Ishikawa (cell line): ENCODE results near the gene ZFR2.

Experiments used
- CEBPB ChIP-seq: IDR thresholded peaks from 2 replicates; pipeline ENCODE4 v1.6.1; 2012
- CREB1 ChIP-seq: IDR thresholded peaks from 2 replicates; pipeline ENCODE4 v1.6.1; 2012; ENCODE audit warnings: low read depth
- EGR1 ChIP-seq: IDR thresholded peaks from 2 replicates; pipeline ENCODE4 v1.6.1; 2012
- EP300 ChIP-seq: IDR thresholded peaks from 2 replicates; pipeline ENCODE4 v1.6.1; 2012; ENCODE audit warnings: borderline replicate concordance
- FOXM1 ChIP-seq: IDR thresholded peaks from 2 replicates; pipeline ENCODE4 v1.6.1; 2012; ENCODE audit warnings: low read depth, borderline replicate concordance
- MAX ChIP-seq: IDR thresholded peaks from 2 replicates; pipeline ENCODE4 v1.6.1; 2012
- NFIC ChIP-seq: IDR thresholded peaks from 2 replicates; pipeline ENCODE4 v1.6.1; 2012
- RAD21 ChIP-seq: IDR thresholded peaks from 2 replicates; pipeline ENCODE4 v1.6.1; 2012; ENCODE audit warnings: low read depth
- REST ChIP-seq: IDR thresholded peaks from 2 replicates; pipeline ENCODE4 v1.6.1; 2012; ENCODE audit warnings: low read depth, mild to moderate bottlenecking
- TAF1 ChIP-seq: IDR thresholded peaks from 2 replicates; pipeline ENCODE4 v1.6.1; 2012; ENCODE audit warnings: low read depth, mild to moderate bottlenecking
- TCF12 ChIP-seq: IDR thresholded peaks from 2 replicates; pipeline ENCODE4 v1.6.1; 2012; ENCODE audit warnings: low read depth
- TEAD4 ChIP-seq: IDR thresholded peaks from 2 replicates; pipeline ENCODE4 v1.6.1; 2012
- USF1 ChIP-seq: IDR thresholded peaks from 2 replicates; pipeline ENCODE4 v1.6.1; 2012
- YY1 ChIP-seq: IDR thresholded peaks from 2 replicates; pipeline ENCODE4 v1.6.1; 2012; ENCODE audit warnings: low read depth
- ZBTB7A ChIP-seq: IDR thresholded peaks from 2 replicates; pipeline ENCODE4 v1.6.1; 2012; ENCODE audit warnings: low read depth

Gene ZFR2

GRCh38 chr19:3893509-3894179 lies 24.8 kb upstream of the ZFR2 start:
- no peak for TF ChIP-seq TCF12
- TF ChIP-seq RAD21 = no peak
- TF ChIP-seq REST = no peak
- TF ChIP-seq CEBPB = no peak
- no peak for TF ChIP-seq EGR1
- no peak for TF ChIP-seq FOXM1
- TF ChIP-seq MAX = no peak

GRCh38 chr19:3890591-3890990 lies 21.8 kb upstream of the ZFR2 start:
- TF ChIP-seq RAD21 = no peak
- TF ChIP-seq CREB1 = no peak
- TF ChIP-seq YY1 = no peak
- no peak for TF ChIP-seq TEAD4
- no peak for TF ChIP-seq REST
- no peak for TF ChIP-seq FOXM1
- no peak for TF ChIP-seq TAF1

- no peak for TF ChIP-seq EP300
- TF ChIP-seq REST = no peak
- TF ChIP-seq NFIC = no peak
- TF ChIP-seq CREB1 = no peak
- no peak for TF ChIP-seq MAX
- no peak for TF ChIP-seq FOXM1
Measured at GRCh38 chr19:3882041-3882384, 13.2 kb upstream of the ZFR2 start.

GRCh38 chr19:3881272-3882040 lies 12.6 kb upstream of the ZFR2 start:
- TF ChIP-seq EP300 (no peak), TAF1 (no peak), FOXM1 (no peak), MAX (no peak), RAD21 (no peak), NFIC (no peak), EGR1 (no peak)

GRCh38 chr19:3880471-3881271 lies 11.8 kb upstream of the ZFR2 start, which contains the start of gene ATCAY:
Gene ATCAY (plus strand): TSS chr19:3880685. CDS start chr19:3885768, 5,083 bp downstream.
- TF ChIP-seq USF1 (no peak), TEAD4 (no peak), TAF1 (no peak), FOXM1 (no peak), EP300 (no peak), REST (no peak), YY1 (no peak), CREB1 (no peak), CEBPB (no peak), TCF12 (no peak), ZBTB7A (no peak), MAX (no peak), RAD21 (no peak), EGR1 (no peak), NFIC (no peak)
